Skeletal muscle satellite cell (primary cell): ENCODE results near the gene FSTL4.

Source experiments
- H3K27me3 ChIP-seq: 2 replicates; pipeline ENCODE4 v1.7.0; 2013; ENCODE audit warnings: low read length; ENCODE audit not compliant: control insufficient read depth, insufficient read depth
- H3K36me3 ChIP-seq: 2 replicates; pipeline ENCODE4 v1.7.0; 2013; ENCODE audit warnings: mild to moderate bottlenecking, control low read depth, low read length; ENCODE audit not compliant: insufficient read depth
- H3K4me1 ChIP-seq: 2 replicates; pipeline ENCODE4 v1.7.0; 2013; ENCODE audit warnings: low read length; ENCODE audit not compliant: control insufficient read depth, insufficient read depth
- H3K4me2 ChIP-seq: 2 replicates; pipeline ENCODE4 v1.7.0; 2013; ENCODE audit warnings: mild to moderate bottlenecking, low read length
- H3K4me3 ChIP-seq: 2 replicates; pipeline ENCODE4 v1.7.0; 2013; ENCODE audit warnings: low read length
- H3K9ac ChIP-seq: 2 replicates; pipeline ENCODE4 v1.7.0; 2013; ENCODE audit warnings: mild to moderate bottlenecking, low read depth, low read length, moderate library complexity
- H3K9me3 ChIP-seq: replicated peaks from 2 replicates; pipeline ENCODE4 v1.7.0; 2013; ENCODE audit warnings: mild to moderate bottlenecking, control low read depth, low read length

The FSTL4 gene

DNA sequence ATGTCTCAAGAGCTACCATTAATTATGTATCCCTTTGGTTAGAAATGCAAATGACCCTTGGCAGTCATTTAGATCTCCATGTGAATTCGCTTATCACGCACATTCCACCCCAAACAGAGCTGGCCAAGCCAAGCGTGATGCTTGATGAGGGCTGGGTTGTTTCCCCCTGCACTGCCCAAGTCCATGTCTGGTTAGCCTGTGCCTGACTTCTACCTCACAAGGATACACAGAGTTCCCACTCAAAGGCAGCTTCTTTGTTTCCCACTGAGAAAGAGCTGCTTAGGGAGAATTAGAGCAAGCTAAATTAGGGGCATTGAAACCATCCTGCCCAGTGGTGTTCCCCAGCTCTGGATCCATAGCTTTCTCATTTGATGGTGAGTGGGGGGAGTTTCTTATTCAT, 87.2 kb downstream of the FSTL4 start:
- H3K4me3 ChIP-seq: no peak overlapping the region
- no peaks in the 10 kb centered on the region for H3K4me1 ChIP-seq
- H3K4me2 ChIP-seq: no peak overlapping the region

DNA sequence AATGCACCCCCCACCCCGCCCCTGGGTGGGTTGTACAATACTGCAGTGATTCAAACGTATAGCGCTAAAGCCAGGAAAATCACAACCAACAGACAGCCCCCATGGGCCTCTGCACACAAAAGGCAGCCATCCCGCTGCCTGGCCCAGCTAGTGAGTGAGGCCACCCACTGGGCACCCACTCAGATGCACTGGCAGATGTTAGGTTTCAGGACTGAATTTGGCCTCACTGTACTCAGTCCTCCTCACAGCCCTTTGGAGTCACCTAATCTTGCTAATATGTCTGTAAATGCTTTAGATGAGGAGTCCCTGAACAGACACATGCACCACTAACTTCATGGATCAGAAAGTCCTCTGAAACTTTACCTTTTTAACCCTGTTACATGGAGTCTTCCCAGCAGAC, 87.7 kb downstream of the FSTL4 start:
- no peak overlapping the region for H3K4me3 ChIP-seq
- H3K36me3 ChIP-seq: no peaks in the 10 kb centered on the region
- no peak overlapping the region for H3K9ac ChIP-seq
- H3K9me3 ChIP-seq: no peaks in the 10 kb centered on the region
- H3K4me2 ChIP-seq: no peak overlapping the region
- H3K27me3 ChIP-seq: peaks cover 10% of the 10 kb centered on the region
- H3K4me1 ChIP-seq: no peaks in the 10 kb centered on the region

More for the DNA sequence above, 87.2 kb downstream of the FSTL4 start:
- no peaks in the 10 kb centered on the region for H3K9me3 ChIP-seq
- peaks cover 15% of the 10 kb centered on the region for H3K27me3 ChIP-seq
- H3K9ac ChIP-seq: no peak overlapping the region
- no peaks in the 10 kb centered on the region for H3K36me3 ChIP-seq

- H3K9me3 ChIP-seq: no peaks in the 10 kb centered on the region
- no peak overlapping the region for H3K4me3 ChIP-seq
- peaks cover 8% of the 10 kb centered on the region for H3K27me3 ChIP-seq
- H3K9ac ChIP-seq: no peak overlapping the region
- no peaks in the 10 kb centered on the region for H3K4me1 ChIP-seq
- no peaks in the 10 kb centered on the region for H3K36me3 ChIP-seq
- H3K4me2 ChIP-seq: no peak overlapping the region
Measured at GRCh38 chr5:133523961-133524586, 88.3 kb downstream of the FSTL4 start.

- Histone ChIP-seq H3K4me1 (no peaks in the 10 kb centered on the region), H3K9ac (no peak overlapping the region), H3K4me3 (no peak overlapping the region), H3K27me3 (peaks cover 8% of the 10 kb centered on the region), H3K36me3 (no peaks in the 10 kb centered on the region), H3K9me3 (no peaks in the 10 kb centered on the region), H3K4me2 (no peak overlapping the region)
Measured at GRCh38 chr5:133523013-133523658, 89.2 kb downstream of the FSTL4 start.

- Histone ChIP-seq H3K36me3 (no peaks in the 10 kb centered on the region), H3K27me3 (peaks cover 8% of the 10 kb centered on the region), H3K4me3 (no peak overlapping the region), H3K9me3 (no peaks in the 10 kb centered on the region), H3K4me1 (no peaks in the 10 kb centered on the region), H3K9ac (no peak overlapping the region), H3K4me2 (no peak overlapping the region)
Measured at GRCh38 chr5:133521801-133522200, 90.5 kb downstream of the FSTL4 start.

- H3K27me3 ChIP-seq: peaks cover 8% of the 10 kb centered on the region
- no peaks in the 10 kb centered on the region for H3K4me1 ChIP-seq
- no peak overlapping the region for H3K4me3 ChIP-seq
- H3K9ac ChIP-seq: no peak overlapping the region
- H3K9me3 ChIP-seq: no peaks in the 10 kb centered on the region
- H3K36me3 ChIP-seq: no peaks in the 10 kb centered on the region
- H3K4me2 ChIP-seq: no peak overlapping the region
Measured at GRCh38 chr5:133520991-133521706, 91.2 kb downstream of the FSTL4 start.

DNA sequence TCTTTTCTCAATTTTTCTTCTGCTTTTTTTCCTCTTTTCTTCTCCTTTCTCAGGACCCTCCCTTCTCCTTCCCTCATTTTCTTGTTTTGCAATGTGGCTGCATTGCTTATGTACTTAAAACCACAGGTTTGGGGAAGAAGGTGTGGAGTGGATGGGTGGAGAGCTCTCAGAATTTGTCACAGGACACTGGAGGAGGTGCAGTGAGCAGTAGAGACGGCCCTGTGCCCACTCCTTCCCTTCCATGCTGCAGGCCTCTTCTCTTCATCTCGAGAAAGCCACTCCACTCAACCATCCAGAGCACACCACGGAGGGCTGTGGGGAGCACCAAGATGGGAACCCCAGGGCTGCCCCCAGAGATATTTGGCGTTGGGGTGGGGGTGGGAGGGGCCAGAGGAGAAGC, 92.3 kb downstream of the FSTL4 start:
- Histone ChIP-seq H3K9me3 (no peaks in the 10 kb centered on the region), H3K9ac (no peak overlapping the region), H3K36me3 (no peaks in the 10 kb centered on the region), H3K4me1 (no peaks in the 10 kb centered on the region), H3K4me3 (no peak overlapping the region), H3K27me3 (peaks cover 6% of the 10 kb centered on the region), H3K4me2 (no peak overlapping the region)

DNA sequence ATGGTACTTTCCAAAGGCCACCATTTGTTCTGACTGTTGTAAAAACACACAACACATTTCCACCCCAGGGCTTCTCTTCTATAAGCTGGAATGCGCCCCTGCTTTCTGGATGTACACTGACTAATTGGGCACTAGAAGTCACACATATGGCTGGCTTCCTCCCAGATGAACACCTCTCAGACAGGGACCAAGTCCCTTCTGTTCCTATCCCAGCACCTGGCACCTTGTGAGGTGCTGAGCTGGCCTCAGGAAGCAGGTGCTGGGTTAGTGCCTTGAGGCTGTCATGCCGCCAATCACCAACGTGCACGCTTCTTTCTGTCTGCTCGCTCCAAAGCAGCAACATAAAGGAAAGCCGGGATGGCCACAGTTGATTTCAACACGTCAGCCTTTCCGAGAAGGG, 93.2 kb downstream of the FSTL4 start:
- no peaks in the 10 kb centered on the region for H3K9me3 ChIP-seq
- H3K27me3 ChIP-seq: peaks cover 4% of the 10 kb centered on the region
- no peaks in the 10 kb centered on the region for H3K36me3 ChIP-seq
- H3K4me2 ChIP-seq: no peak overlapping the region
- H3K9ac ChIP-seq: no peak overlapping the region
- H3K4me1 ChIP-seq: no peaks in the 10 kb centered on the region
- no peak overlapping the region for H3K4me3 ChIP-seq

- Histone ChIP-seq H3K4me3 (no peak overlapping the region), H3K9ac (no peak overlapping the region), H3K27me3 (no peaks in the 10 kb centered on the region), H3K36me3 (no peaks in the 10 kb centered on the region), H3K4me1 (no peaks in the 10 kb centered on the region), H3K4me2 (no peak overlapping the region), H3K9me3 (no peaks in the 10 kb centered on the region)
Measured at GRCh38 chr5:133514456-133514855, 97.9 kb downstream of the FSTL4 start.

DNA sequence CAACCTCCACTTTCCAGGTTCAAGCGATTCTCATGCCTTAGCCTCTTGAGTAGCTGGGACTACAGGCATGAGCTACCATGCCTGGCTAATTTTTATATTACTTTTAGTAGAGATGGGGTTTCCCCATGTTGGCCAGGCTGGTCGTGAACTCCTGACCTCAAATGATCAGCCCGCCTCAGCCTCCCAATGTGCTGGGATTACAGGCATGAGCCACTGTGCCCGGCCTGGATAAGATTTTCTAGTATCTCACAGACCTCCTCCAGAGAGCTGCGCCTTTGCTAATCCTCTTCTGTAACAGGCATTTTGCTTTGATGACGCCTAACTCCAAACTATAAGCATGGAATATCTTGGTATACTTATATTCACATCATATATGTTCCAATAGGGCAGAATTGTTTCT, 99.4 kb downstream of the FSTL4 start:
- Histone ChIP-seq H3K4me1 (no peaks in the 10 kb centered on the region), H3K4me3 (no peak overlapping the region), H3K9ac (no peak overlapping the region), H3K36me3 (no peaks in the 10 kb centered on the region), H3K4me2 (no peak overlapping the region), H3K27me3 (no peaks in the 10 kb centered on the region), H3K9me3 (no peaks in the 10 kb centered on the region)

GRCh38 chr5:133511653-133512235, 100.6 kb downstream of the FSTL4 start:
- no peak overlapping the region for H3K4me2 ChIP-seq
- no peaks in the 10 kb centered on the region for H3K36me3 ChIP-seq
- H3K9me3 ChIP-seq: no peaks in the 10 kb centered on the region
- H3K27me3 ChIP-seq: no peaks in the 10 kb centered on the region
- H3K4me1 ChIP-seq: no peaks in the 10 kb centered on the region
- H3K9ac ChIP-seq: no peak overlapping the region
- H3K4me3 ChIP-seq: no peak overlapping the region
